PFSK-1 (cell line): ENCODE measurements around the gene SCAF1.

Source experiments
- FOXP2 ChIP-seq: optimal IDR thresholded peaks from 2 replicates; pipeline ENCODE3; 2011; ENCODE audit warnings: borderline replicate concordance, control low read depth, inconsistent platforms; ENCODE audit not compliant: insufficient read depth; ENCODE audit errors: extremely low read length, extremely low read depth
- POLR2AphosphoS5 ChIP-seq: IDR thresholded peaks from 2 replicates; pipeline ENCODE4 v1.6.1; 2012; ENCODE audit warnings: low read depth, mild to moderate bottlenecking, control low read depth, low read length, moderate library complexity
- REST ChIP-seq, 2 experiments: IDR thresholded peaks; 2 replicates each; pipeline versions ENCODE4 v1.6.1 to v1.8.0; 2011 to 2012; ENCODE audit warnings: low read depth in 2 of 2, low read length in 2 of 2, control low read depth in 1 of 2, inconsistent platforms in 1 of 2, mild to moderate bottlenecking in 1 of 2, moderate library complexity in 1 of 2; ENCODE audit not compliant: insufficient read depth in 1 of 2
- SIN3A ChIP-seq: IDR thresholded peaks from 2 replicates; pipeline ENCODE4 v1.6.1; 2012; ENCODE audit warnings: mild to moderate bottlenecking, low read length, moderate library complexity, borderline replicate concordance; ENCODE audit not compliant: insufficient read depth
- TAF1 ChIP-seq: IDR thresholded peaks from 2 replicates; pipeline ENCODE4 v1.6.1; 2012; ENCODE audit warnings: low read length, control low read depth, borderline replicate concordance; ENCODE audit not compliant: insufficient read depth

The SCAF1 gene

GRCh38 chr19:49663224-49663623 is 21.2 kb downstream of the SCAF1 start:
- TF ChIP-seq POLR2AphosphoS5 (no peak), SIN3A (no peak), TAF1 (no peak), FOXP2 (no peak), REST (IDR thresholded peaks at IDR 0.05; ENCODE audit: insufficient read depth in 1 of 2, low read depth in 2 of 2, low read length in 2 of 2) (no peak)

DNA sequence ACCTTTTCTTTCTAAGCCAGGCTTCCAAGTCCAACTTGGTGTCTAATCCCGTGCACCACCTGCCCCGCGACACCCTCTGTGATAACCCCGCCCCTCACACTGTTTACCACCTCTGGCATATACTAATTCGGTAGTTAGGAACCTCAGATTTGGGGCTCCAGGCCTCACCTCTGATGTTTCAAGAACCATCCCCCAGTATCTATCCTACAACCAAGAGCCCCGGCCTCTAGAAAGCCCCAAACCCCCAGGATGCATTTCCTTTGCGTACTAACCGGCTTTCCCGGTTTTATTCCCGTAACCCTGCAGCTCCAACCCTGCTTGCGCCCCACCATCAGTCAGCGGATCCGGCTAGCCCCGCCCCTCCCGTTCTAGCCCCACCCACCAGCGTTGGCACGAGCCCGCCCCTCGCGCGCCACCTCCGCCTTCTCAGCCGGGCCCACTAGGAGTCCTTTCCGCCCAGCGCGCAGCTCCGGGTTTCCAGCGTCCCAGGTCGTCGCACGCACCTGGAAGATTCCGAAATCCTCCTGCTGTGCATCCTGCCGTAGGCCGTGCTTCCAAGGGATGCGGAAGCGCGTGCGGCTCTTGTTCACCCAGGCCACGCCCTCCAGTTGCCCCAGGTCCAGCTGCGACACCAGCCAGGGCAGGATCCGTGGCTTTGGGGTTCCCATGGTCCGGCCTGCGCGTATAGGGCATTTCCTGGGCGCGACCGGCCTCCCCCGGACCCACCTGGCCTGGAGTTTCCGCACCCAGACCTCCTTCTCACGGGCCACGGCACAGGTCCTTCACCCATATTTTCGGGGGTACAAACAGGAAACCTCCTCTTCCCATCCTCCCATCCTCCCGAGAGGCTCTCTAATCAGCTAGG is 22.4 kb downstream of the SCAF1 start:
- TF ChIP-seq REST (IDR thresholded peaks at IDR 0.05; ENCODE audit: insufficient read depth in 1 of 2, low read depth in 2 of 2, low read length in 2 of 2) = 0 out of 4 replicates have a peak, but pooled peaks of 1 of the 2 experiments have one; percentile 21
- peak; percentile 72 for TF ChIP-seq FOXP2
- peak; percentile 45; the same call in 1 of the 2 replicates for TF ChIP-seq TAF1
- peak; percentile 83 for TF ChIP-seq POLR2AphosphoS5
- TF ChIP-seq SIN3A = no peak

DNA sequence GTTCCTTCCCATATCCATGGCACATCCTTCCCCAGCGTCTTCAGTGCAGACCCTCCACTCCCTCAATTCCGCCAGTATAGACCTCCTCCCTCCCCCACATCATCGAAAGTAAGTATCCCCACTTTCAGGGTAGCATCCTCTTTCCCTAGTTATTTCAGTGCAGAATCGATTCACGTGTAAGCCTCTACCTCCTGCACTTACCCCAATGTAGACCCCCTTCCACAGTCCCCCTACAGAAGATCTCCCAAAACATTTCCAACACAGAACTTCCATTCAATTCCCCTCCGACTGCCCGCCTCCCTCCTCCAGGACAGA is 23.0 kb downstream of the SCAF1 start:
- TF ChIP-seq REST (IDR thresholded peaks at IDR 0.05; ENCODE audit: insufficient read depth in 1 of 2, low read depth in 2 of 2, low read length in 2 of 2) (no peak), SIN3A (no peak), TAF1 (no peak), POLR2AphosphoS5 (no peak), FOXP2 (no peak)

DNA sequence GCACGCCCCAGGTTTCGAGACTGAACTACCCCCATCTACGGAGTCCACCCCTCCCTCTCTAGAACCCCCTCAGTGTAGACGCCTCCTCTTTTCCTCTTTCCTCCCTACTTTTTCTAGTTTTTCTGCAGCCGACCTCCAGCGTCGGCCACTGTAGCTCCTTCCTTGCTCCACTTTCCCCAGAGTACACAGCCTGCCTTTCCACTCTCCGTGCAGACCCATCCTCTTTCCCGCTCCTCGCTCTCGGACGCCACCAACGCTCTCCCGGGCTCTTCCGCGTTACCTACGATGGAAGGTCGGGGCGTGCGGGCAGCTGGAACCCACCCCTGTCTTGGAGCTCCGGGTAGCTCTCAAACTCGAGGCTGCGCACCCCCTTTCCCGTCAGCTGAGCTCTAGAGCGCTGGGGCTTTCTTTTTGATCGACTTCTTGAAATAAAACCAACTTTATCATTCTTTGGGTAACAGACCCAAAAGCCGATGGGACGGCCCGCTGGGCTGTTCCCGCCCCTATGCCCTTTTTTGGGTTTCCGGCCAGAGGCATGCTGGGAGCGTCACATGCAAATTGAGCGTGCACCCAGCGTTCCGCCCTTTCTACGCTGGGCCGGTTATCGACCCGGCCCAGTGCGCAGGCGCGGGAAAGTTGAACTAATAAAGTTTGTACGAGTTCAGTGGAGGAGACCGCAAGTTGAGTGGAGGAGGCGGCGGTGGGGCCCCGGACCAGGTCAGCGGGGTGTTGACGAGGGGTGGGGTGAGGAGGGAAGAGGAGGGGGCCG is 23.5 kb downstream of the SCAF1 start, which contains the start of the genes BCL2L12 and IRF3:
Gene BCL2L12 (plus strand): TSS at position 583 of the 769 bp plus-strand sequence. CDS start 760 bp downstream, outside the sequence.
Gene IRF3 (minus strand): TSS at position 507 of the 769 bp plus-strand sequence. CDS start 1,019 bp downstream, outside the sequence.
- peak; percentile 34; the same call in 1 of the 2 replicates for TF ChIP-seq TAF1
- TF ChIP-seq FOXP2 = peak; percentile 33
- TF ChIP-seq REST (IDR thresholded peaks at IDR 0.05; ENCODE audit: insufficient read depth in 1 of 2, low read depth in 2 of 2, low read length in 2 of 2) = no peak
- TF ChIP-seq POLR2AphosphoS5 = peak; percentile 78; the same call in 1 of the 2 replicates
- TF ChIP-seq SIN3A = no peak
